ENCODE measurements around the gene TMEM183A.

The TMEM183A gene

DNA sequence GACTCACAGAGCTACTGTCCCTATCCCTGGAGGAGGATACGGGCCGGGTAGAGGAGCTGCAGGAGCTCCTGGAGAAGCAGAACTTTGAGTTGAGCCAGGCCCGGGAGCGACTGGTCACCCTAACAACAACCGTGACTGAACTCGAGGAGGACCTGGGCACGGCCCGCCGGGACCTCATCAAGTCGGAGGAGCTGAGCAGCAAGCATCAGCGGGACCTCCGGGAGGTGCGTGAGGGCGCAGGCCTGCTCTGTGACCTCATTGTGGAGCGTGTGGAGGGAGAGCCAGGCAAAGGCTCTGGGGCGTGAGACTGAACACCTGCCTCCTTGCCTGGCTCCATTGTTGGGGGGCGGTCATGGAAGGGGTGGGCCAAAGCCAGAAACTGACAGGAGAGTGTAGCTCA lies 38.2 kb downstream of the TMEM183A start:
- no peak for DNase-seq (ENCODE audit: low read depth, low spot score)
- Histone ChIP-seq H3K4me3 (no peak overlapping the region), H3K9ac (ENCODE audit: insufficient read length) (no peak overlapping the region), H3K36me3 (ENCODE audit: insufficient read depth, low read length) (no peaks in the 10 kb centered on the region), H3K27ac (no peak overlapping the region), H3K9me3 (ENCODE audit: low read depth, low read length) (no peaks in the 10 kb centered on the region)
- no peak for TF ChIP-seq POLR2AphosphoS5 (IDR thresholded peaks at IDR 0.05; ENCODE audit: borderline replicate concordance, low read depth, low read length)
- TF ChIP-seq FOXP2 (optimal IDR thresholded peaks at IDR 0.05; ENCODE audit: control extremely low read depth, extremely low read length, insufficient read depth), result no peak
- no peak for TF ChIP-seq EZH2 (IDR thresholded peaks at IDR 0.05)

DNA sequence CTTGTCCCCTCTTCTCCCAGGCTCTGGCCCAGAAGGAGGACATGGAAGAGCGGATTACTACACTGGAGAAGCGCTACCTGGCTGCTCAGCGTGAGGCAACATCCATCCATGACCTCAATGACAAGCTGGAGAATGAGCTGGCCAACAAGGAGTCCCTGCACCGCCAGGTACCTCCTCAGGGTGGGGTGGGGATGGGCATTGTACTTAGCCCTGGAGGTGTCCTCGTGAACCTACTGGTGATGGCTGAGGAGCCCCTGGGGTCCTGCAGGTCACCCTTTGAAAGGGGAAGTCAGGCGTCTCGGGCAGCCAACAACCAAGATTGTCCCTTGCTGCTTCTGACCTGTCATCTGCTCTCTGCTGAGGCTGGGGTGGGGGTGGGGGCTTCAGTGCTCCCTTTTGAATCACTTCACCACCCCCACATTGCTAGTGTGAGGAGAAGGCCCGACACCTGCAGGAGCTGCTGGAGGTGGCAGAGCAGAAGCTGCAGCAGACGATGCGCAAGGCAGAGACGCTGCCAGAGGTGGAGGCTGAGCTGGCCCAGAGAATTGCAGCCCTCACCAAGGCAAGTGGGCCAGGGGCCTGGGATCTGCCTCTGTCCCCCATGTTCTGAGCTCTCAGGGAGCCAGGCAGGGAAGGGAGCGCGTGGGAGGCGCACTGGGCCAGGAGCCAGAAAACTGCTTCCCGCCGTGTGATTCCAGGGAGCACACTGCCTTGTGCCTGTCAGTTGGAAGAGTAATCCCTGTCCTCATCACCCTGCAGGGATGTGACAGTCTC lies 38.8 kb downstream of the TMEM183A start:
- Histone ChIP-seq H3K27ac (no peak overlapping the region), H3K9me3 (ENCODE audit: low read depth, low read length) (no peaks in the 10 kb centered on the region), H3K4me3 (no peak overlapping the region), H3K36me3 (ENCODE audit: insufficient read depth, low read length) (no peaks in the 10 kb centered on the region), H3K9ac (ENCODE audit: insufficient read length) (no peak overlapping the region)
- no peak for TF ChIP-seq EZH2 (IDR thresholded peaks at IDR 0.05)
- TF ChIP-seq FOXP2 (optimal IDR thresholded peaks at IDR 0.05; ENCODE audit: control extremely low read depth, extremely low read length, insufficient read depth), result no peak
- TF ChIP-seq POLR2AphosphoS5 (IDR thresholded peaks at IDR 0.05; ENCODE audit: borderline replicate concordance, low read depth, low read length), result no peak
- no peak for DNase-seq (ENCODE audit: low read depth, low spot score)

DNA sequence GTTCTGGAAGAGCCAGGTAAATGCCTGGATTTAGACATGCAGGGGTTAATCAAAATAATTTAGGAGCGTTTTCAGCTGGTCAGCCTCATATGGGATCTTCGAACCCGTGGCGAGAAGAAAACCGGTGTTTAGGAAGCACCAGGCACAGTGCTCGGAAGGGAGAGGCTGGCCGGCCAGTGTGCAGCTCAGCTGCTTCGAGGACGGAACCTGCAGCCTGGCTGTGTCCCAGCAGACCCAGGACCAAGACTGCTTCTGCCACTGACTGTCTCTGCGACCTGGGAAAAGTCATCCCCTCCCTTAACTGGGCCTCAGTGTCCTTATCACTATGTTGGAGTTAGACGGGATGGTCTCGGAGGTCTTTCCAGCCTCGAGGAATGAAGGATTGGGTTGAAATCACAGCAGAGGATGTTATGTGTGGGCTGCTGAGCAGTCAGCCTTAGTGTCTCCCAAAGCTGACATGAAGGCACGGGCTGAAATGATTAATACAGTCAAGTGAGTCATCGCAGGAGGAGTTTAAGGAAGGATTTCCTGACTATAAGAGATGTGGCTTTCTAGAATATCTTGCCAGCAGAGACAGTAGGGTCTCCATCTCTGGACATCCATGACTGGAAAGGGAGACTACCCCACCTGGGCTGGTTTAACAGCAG lies 39.9 kb downstream of the TMEM183A start:
- H3K36me3 ChIP-seq (ENCODE audit: insufficient read depth, low read length), result no peaks in the 10 kb centered on the region
- DNase-seq (ENCODE audit: low read depth, low spot score), result no peak
- TF ChIP-seq FOXP2 (optimal IDR thresholded peaks at IDR 0.05; ENCODE audit: control extremely low read depth, extremely low read length, insufficient read depth) (no peak), EZH2 (IDR thresholded peaks at IDR 0.05) (no peak)
- H3K4me3 ChIP-seq, result no peak overlapping the region
- H3K9me3 ChIP-seq (ENCODE audit: low read depth, low read length), result no peaks in the 10 kb centered on the region
- H3K27ac ChIP-seq, result no peak overlapping the region
- no peak overlapping the region for H3K9ac ChIP-seq (ENCODE audit: insufficient read length)

DNA sequence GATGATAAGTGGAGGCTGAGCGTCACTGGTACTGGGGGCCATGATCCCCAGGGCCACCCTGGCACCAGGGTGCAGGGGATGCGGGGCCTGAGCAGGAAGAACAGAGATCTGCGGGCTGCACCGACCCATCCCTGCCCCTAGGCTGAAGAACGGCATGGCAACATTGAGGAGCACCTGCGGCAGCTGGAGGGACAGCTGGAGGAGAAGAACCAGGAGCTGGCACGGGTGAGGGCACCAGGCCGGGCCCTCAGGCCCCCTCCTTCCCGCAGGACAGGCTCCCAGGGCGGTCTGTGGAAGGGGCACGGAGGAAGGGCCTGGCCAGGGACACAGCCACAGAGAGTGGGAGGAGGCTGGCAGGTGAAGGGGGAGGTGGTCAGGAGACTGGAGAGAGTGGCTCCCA lies 40.9 kb downstream of the TMEM183A start:
- H3K27ac ChIP-seq, result no peak overlapping the region
- DNase-seq (ENCODE audit: low read depth, low spot score), result no peak
- no peaks in the 10 kb centered on the region for H3K9me3 ChIP-seq (ENCODE audit: low read depth, low read length)
- no peak for TF ChIP-seq EZH2 (IDR thresholded peaks at IDR 0.05)
- no peak for TF ChIP-seq POLR2AphosphoS5 (IDR thresholded peaks at IDR 0.05; ENCODE audit: borderline replicate concordance, low read depth, low read length)
- no peak for TF ChIP-seq FOXP2 (optimal IDR thresholded peaks at IDR 0.05; ENCODE audit: control extremely low read depth, extremely low read length, insufficient read depth)
- H3K9ac ChIP-seq (ENCODE audit: insufficient read length), result no peak overlapping the region
- H3K4me3 ChIP-seq, result no peak overlapping the region
- no peaks in the 10 kb centered on the region for H3K36me3 ChIP-seq (ENCODE audit: insufficient read depth, low read length)

DNA sequence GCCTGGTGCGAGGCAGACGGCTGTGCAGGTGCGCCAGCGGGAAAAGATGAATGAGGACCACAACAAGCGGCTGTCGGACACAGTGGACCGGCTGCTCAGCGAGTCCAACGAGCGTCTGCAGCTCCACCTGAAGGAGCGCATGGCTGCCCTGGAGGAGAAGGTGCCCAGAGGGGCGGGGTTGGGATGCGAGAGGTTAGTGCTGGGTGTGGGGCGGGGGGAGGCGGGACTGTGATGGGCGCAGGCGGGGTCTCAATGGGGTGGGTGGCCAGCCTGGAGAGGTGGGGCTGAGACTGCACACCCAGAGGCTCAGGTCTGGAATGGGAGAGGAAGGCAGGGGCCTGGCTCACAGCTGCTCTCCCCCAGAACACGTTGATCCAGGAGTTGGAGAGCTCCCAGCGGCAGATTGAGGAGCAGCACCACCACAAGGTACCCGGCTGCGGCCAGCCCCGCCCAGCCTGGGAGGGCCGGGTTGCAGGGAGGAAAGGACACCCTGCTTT lies 41.4 kb downstream of the TMEM183A start:
- no peak overlapping the region for H3K9ac ChIP-seq (ENCODE audit: insufficient read length)
- H3K27ac ChIP-seq, result no peak overlapping the region
- H3K9me3 ChIP-seq (ENCODE audit: low read depth, low read length), result no peaks in the 10 kb centered on the region
- TF ChIP-seq POLR2AphosphoS5 (IDR thresholded peaks at IDR 0.05; ENCODE audit: borderline replicate concordance, low read depth, low read length) (no peak), EZH2 (IDR thresholded peaks at IDR 0.05) (no peak), FOXP2 (optimal IDR thresholded peaks at IDR 0.05; ENCODE audit: control extremely low read depth, extremely low read length, insufficient read depth) (no peak)
- no peak overlapping the region for H3K4me3 ChIP-seq
- H3K36me3 ChIP-seq (ENCODE audit: insufficient read depth, low read length), result no peaks in the 10 kb centered on the region
- DNase-seq (ENCODE audit: low read depth, low spot score), result no peak

DNA sequence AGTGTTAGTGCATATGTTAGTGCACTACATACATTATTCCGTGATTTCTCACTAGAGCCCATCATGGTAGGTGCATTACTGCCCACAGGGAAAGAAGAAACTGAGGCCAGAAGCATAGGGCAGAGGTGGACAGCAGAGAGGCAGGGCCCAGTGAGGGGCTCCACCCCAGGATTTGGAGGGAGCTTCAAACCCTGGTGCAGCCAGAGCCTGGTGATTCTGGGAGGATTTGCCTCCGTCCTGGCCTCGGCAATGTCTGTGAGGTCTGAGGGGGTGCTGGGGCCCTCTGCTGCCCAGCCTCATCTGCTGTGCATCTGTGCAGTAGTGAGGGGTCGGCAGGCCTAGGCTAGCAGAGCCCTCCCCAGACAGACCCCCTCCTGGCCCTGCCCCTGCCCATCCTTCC lies 41.9 kb downstream of the TMEM183A start:
- no peak for DNase-seq (ENCODE audit: low read depth, low spot score)
- no peaks in the 10 kb centered on the region for H3K36me3 ChIP-seq (ENCODE audit: insufficient read depth, low read length)

DNA sequence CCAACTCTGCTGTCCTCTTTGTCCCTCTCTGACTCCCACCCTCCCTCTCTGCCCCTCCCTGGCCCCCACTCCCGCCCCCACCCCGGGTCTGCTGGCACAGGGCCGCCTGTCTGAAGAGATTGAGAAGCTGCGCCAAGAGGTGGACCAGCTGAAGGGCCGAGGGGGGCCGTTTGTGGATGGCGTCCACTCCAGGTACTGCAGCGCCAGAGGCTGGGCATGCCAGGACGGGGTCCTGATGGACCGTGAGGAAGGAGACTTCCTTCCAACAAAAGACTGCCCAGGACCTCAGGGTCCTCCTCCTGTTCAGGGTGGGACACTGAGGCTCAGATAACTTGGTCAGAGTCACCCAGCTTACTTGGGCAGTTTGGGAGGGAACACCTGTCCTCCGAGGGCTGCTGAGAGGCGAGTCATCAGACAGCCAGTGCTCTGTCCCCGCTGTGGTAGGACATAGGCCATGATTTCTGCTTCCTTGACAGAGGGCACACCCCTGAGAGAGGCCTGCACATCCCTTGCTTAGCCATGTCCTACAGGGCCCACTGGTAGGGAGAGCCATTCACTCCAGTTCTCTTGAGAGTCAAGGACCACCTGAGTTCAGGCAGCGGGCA lies 42.5 kb downstream of the TMEM183A start:
- no peak overlapping the region for H3K9ac ChIP-seq (ENCODE audit: insufficient read length)
- TF ChIP-seq FOXP2 (optimal IDR thresholded peaks at IDR 0.05; ENCODE audit: control extremely low read depth, extremely low read length, insufficient read depth) (no peak), EZH2 (IDR thresholded peaks at IDR 0.05) (no peak), POLR2AphosphoS5 (IDR thresholded peaks at IDR 0.05; ENCODE audit: borderline replicate concordance, low read depth, low read length) (no peak)
- H3K9me3 ChIP-seq (ENCODE audit: low read depth, low read length), result no peaks in the 10 kb centered on the region
- no peak for DNase-seq (ENCODE audit: low read depth, low spot score)
- H3K4me3 ChIP-seq, result no peak overlapping the region
- H3K36me3 ChIP-seq (ENCODE audit: insufficient read depth, low read length), result no peaks in the 10 kb centered on the region
- no peak overlapping the region for H3K27ac ChIP-seq

More for the DNA sequence above, 41.9 kb downstream of the TMEM183A start:
- no peak overlapping the region for H3K4me3 ChIP-seq
- no peaks in the 10 kb centered on the region for H3K9me3 ChIP-seq (ENCODE audit: low read depth, low read length)
- no peak for TF ChIP-seq POLR2AphosphoS5 (IDR thresholded peaks at IDR 0.05; ENCODE audit: borderline replicate concordance, low read depth, low read length)
- TF ChIP-seq EZH2 (IDR thresholded peaks at IDR 0.05), result no peak
- TF ChIP-seq FOXP2 (optimal IDR thresholded peaks at IDR 0.05; ENCODE audit: control extremely low read depth, extremely low read length, insufficient read depth), result no peak
- no peak overlapping the region for H3K9ac ChIP-seq (ENCODE audit: insufficient read length)
- H3K27ac ChIP-seq, result no peak overlapping the region

DNA sequence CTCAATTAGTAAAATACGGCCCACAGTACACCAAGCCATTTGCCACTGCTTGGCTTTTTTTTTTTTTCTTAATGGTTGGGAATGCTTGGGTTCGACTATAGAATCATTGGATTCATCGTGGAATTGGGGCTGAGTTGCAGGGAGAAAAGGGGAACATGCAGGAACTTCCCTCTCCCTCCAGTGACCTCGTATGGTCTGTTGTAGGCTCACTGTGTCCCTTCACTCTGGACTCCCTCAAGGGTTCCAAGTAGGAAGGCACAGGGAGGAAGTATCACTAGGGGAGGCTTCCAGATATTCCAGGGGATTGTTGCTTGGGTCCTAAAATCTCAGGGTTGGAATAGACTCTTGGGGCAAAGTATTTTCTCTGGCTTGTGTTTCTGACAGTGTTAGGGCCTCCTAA lies 43.7 kb downstream of the TMEM183A start:
- no peak overlapping the region for H3K4me3 ChIP-seq
- H3K27ac ChIP-seq, result no peak overlapping the region
- no peak for DNase-seq (ENCODE audit: low read depth, low spot score)
- TF ChIP-seq FOXP2 (optimal IDR thresholded peaks at IDR 0.05; ENCODE audit: control extremely low read depth, extremely low read length, insufficient read depth) (no peak), POLR2AphosphoS5 (IDR thresholded peaks at IDR 0.05; ENCODE audit: borderline replicate concordance, low read depth, low read length) (no peak), EZH2 (IDR thresholded peaks at IDR 0.05) (no peak)
- no peak overlapping the region for H3K9ac ChIP-seq (ENCODE audit: insufficient read length)
- no peaks in the 10 kb centered on the region for H3K36me3 ChIP-seq (ENCODE audit: insufficient read depth, low read length)
- no peaks in the 10 kb centered on the region for H3K9me3 ChIP-seq (ENCODE audit: low read depth, low read length)

All from SK-N-MC (cell line).